ENCODE results near the gene DNAJA2.

The DNAJA2 gene

GRCh38 chr16:46924402-46924801, 49.1 kb downstream of the DNAJA2 start:
- no CpG with 5 or more reads among the region's 6 CpGs for WGBS, 2 donors (ENCODE audit: extremely low coverage in 2 of 2, insufficient read length in 2 of 2, insufficient replicate concordance in 1 of 2)

GRCh38 chr16:46923513-46924295, 49.8 kb downstream of the DNAJA2 start:
- Histone ChIP-seq H3K14ac (ENCODE audit: low read length) (no peak overlapping the region), H3K27me3 (ENCODE audit: control insufficient read depth in 3 of 3, insufficient read depth in 3 of 3, low read depth in 1 of 3, low read length in 3 of 3) (no peaks in the 10 kb centered on the region), H3K4me1 (ENCODE audit: control insufficient read depth in 2 of 2, insufficient read depth in 1 of 2, low read depth in 1 of 2, low read length in 2 of 2) (peaks cover 0 to 10% of the 10 kb centered on the region in 2 donors), H2BK15ac (ENCODE audit: low read length) (no peak overlapping the region), H3K36me3 (replicated peaks in 1 of 2; ENCODE audit: control insufficient read depth in 2 of 2, insufficient read depth in 2 of 2, low read length in 2 of 2) (peaks cover 57 to 92% of the 10 kb centered on the region in 2 donors), H2BK120ac (ENCODE audit: low read depth, low read length) (no peak overlapping the region), H3K4ac (ENCODE audit: low read length) (no peak overlapping the region), H2AK5ac (ENCODE audit: low read depth, low read length) (no peak overlapping the region), H3K79me1 (ENCODE audit: low read depth, low read length) (no peaks in the 10 kb centered on the region), H4K91ac (ENCODE audit: low read depth, low read length, poor library complexity) (no peak overlapping the region), H2BK12ac (ENCODE audit: low read length) (no peak overlapping the region), H3K18ac (ENCODE audit: low read length) (no peak overlapping the region), H4K8ac (ENCODE audit: low read depth, low read length) (no peak overlapping the region), H3K27ac (replicated peaks; ENCODE audit: low read length) (no peak overlapping the region), H2AFZ (ENCODE audit: low read length) (no peak overlapping the region), H3K9me3 (replicated peaks in 1 of 2; ENCODE audit: control insufficient read depth in 2 of 2, insufficient read depth in 1 of 2, low read depth in 1 of 2, low read length in 2 of 2) (no peaks in the 10 kb centered on the region), H2BK5ac (ENCODE audit: low read length) (no peak overlapping the region), H3K4me3 (ENCODE audit: low read length in 2 of 2) (no peak overlapping the region), H3K4me2 (ENCODE audit: insufficient read depth, low read length, poor library complexity, severe bottlenecking) (no peak overlapping the region), H3K9ac (ENCODE audit: low read depth, low read length, poor library complexity) (peak overlapping the region; percentile 80), H3K23ac (ENCODE audit: low read depth, low read length, poor library complexity) (no peak overlapping the region)
- WGBS, 2 donors (ENCODE audit: extremely low coverage in 2 of 2, insufficient read length in 2 of 2, insufficient replicate concordance in 1 of 2) = no CpG with 5 or more reads among the region's 19 CpGs
- DNase-seq (ENCODE audit: low spot score) = no peak

More at GRCh38 chr16:46924402-46924801, 49.1 kb downstream of the DNAJA2 start:
- no peak overlapping the region for H3K4me3 ChIP-seq (ENCODE audit: low read length in 2 of 2)
- H3K14ac ChIP-seq (ENCODE audit: low read length) = no peak overlapping the region
- no peak overlapping the region for H4K8ac ChIP-seq (ENCODE audit: low read depth, low read length)
- no peak overlapping the region for H2BK120ac ChIP-seq (ENCODE audit: low read depth, low read length)
- DNase-seq (ENCODE audit: low spot score) = no peak
- H3K79me1 ChIP-seq (ENCODE audit: low read depth, low read length) = no peaks in the 10 kb centered on the region
- H2BK15ac ChIP-seq (ENCODE audit: low read length) = no peak overlapping the region
- no peak overlapping the region for H3K4ac ChIP-seq (ENCODE audit: low read length)
- no peak overlapping the region for H2BK5ac ChIP-seq (ENCODE audit: low read length)
- H3K36me3 ChIP-seq (replicated peaks in 1 of 2; ENCODE audit: control insufficient read depth in 2 of 2, insufficient read depth in 2 of 2, low read length in 2 of 2) = peaks cover 60 to 92% of the 10 kb centered on the region in 2 donors
- no peak overlapping the region for H3K4me2 ChIP-seq (ENCODE audit: insufficient read depth, low read length, poor library complexity, severe bottlenecking)
- H3K23ac ChIP-seq (ENCODE audit: low read depth, low read length, poor library complexity) = no peak overlapping the region
- no peaks in the 10 kb centered on the region for H3K27me3 ChIP-seq (ENCODE audit: control insufficient read depth in 3 of 3, insufficient read depth in 3 of 3, low read depth in 1 of 3, low read length in 3 of 3)
- no peak overlapping the region for H2AK5ac ChIP-seq (ENCODE audit: low read depth, low read length)
- no peak overlapping the region for H3K9ac ChIP-seq (ENCODE audit: low read depth, low read length, poor library complexity)
- peak overlapping the region; percentile 77 for H4K91ac ChIP-seq (ENCODE audit: low read depth, low read length, poor library complexity)
- H3K4me1 ChIP-seq (ENCODE audit: control insufficient read depth in 2 of 2, insufficient read depth in 1 of 2, low read depth in 1 of 2, low read length in 2 of 2) = peaks cover 0 to 4% of the 10 kb centered on the region in 2 donors
- no peak overlapping the region for H2AFZ ChIP-seq (ENCODE audit: low read length)
- H3K27ac ChIP-seq (replicated peaks; ENCODE audit: low read length) = no peak overlapping the region
- no peak overlapping the region for H2BK12ac ChIP-seq (ENCODE audit: low read length)
- no peak overlapping the region for H3K18ac ChIP-seq (ENCODE audit: low read length)
- no peaks in the 10 kb centered on the region for H3K9me3 ChIP-seq (replicated peaks in 1 of 2; ENCODE audit: control insufficient read depth in 2 of 2, insufficient read depth in 1 of 2, low read depth in 1 of 2, low read length in 2 of 2)

GRCh38 chr16:46922239-46922638, 51.2 kb downstream of the DNAJA2 start:
- H3K36me3 ChIP-seq (replicated peaks in 1 of 2; ENCODE audit: control insufficient read depth in 2 of 2, insufficient read depth in 2 of 2, low read length in 2 of 2) = peaks cover 55 to 95% of the 10 kb centered on the region in 2 donors
- H4K91ac ChIP-seq (ENCODE audit: low read depth, low read length, poor library complexity) = no peak overlapping the region
- H3K27me3 ChIP-seq (ENCODE audit: control insufficient read depth in 3 of 3, insufficient read depth in 3 of 3, low read depth in 1 of 3, low read length in 3 of 3) = no peaks in the 10 kb centered on the region
- no peak overlapping the region for H3K14ac ChIP-seq (ENCODE audit: low read length)
- no peak for DNase-seq (ENCODE audit: low spot score)
- H2AK5ac ChIP-seq (ENCODE audit: low read depth, low read length) = no peak overlapping the region
- H4K8ac ChIP-seq (ENCODE audit: low read depth, low read length) = peak overlapping the region; percentile 87
- H3K4me1 ChIP-seq (ENCODE audit: control insufficient read depth in 2 of 2, insufficient read depth in 1 of 2, low read depth in 1 of 2, low read length in 2 of 2) = peaks cover 0 to 18% of the 10 kb centered on the region in 2 donors
- H2AFZ ChIP-seq (ENCODE audit: low read length) = no peak overlapping the region
- H3K27ac ChIP-seq (replicated peaks; ENCODE audit: low read length) = no peak overlapping the region
- H2BK12ac ChIP-seq (ENCODE audit: low read length) = no peak overlapping the region
- no peak overlapping the region for H2BK15ac ChIP-seq (ENCODE audit: low read length)
- H3K4me2 ChIP-seq (ENCODE audit: insufficient read depth, low read length, poor library complexity, severe bottlenecking) = no peak overlapping the region
- H3K9me3 ChIP-seq (replicated peaks in 1 of 2; ENCODE audit: control insufficient read depth in 2 of 2, insufficient read depth in 1 of 2, low read depth in 1 of 2, low read length in 2 of 2) = peaks cover 0 to 2% of the 10 kb centered on the region in 2 donors
- no peak overlapping the region for H3K4ac ChIP-seq (ENCODE audit: low read length)
- H3K4me3 ChIP-seq (ENCODE audit: low read length in 2 of 2) = no peak overlapping the region
- H3K18ac ChIP-seq (ENCODE audit: low read length) = no peak overlapping the region
- no CpG with 5 or more reads among the region's 10 CpGs for WGBS, 2 donors (ENCODE audit: extremely low coverage in 2 of 2, insufficient read length in 2 of 2, insufficient replicate concordance in 1 of 2)
- H2BK5ac ChIP-seq (ENCODE audit: low read length) = no peak overlapping the region
- no peak overlapping the region for H3K9ac ChIP-seq (ENCODE audit: low read depth, low read length, poor library complexity)
- H3K79me1 ChIP-seq (ENCODE audit: low read depth, low read length) = no peaks in the 10 kb centered on the region
- H2BK120ac ChIP-seq (ENCODE audit: low read depth, low read length) = no peak overlapping the region
- H3K23ac ChIP-seq (ENCODE audit: low read depth, low read length, poor library complexity) = peak overlapping the region; percentile 25

- Histone ChIP-seq H3K14ac (ENCODE audit: low read length) (no peak overlapping the region), H3K27me3 (ENCODE audit: control insufficient read depth in 3 of 3, insufficient read depth in 3 of 3, low read depth in 1 of 3, low read length in 3 of 3) (peaks cover 0 to under 1% (median 0%) of the 10 kb centered on the region in 3 experiments), H3K4ac (ENCODE audit: low read length) (no peak overlapping the region), H4K91ac (ENCODE audit: low read depth, low read length, poor library complexity) (no peak overlapping the region), H3K9me3 (replicated peaks in 1 of 2; ENCODE audit: control insufficient read depth in 2 of 2, insufficient read depth in 1 of 2, low read depth in 1 of 2, low read length in 2 of 2) (peaks cover 0 to 4% of the 10 kb centered on the region in 2 donors), H2AFZ (ENCODE audit: low read length) (no peak overlapping the region), H4K8ac (ENCODE audit: low read depth, low read length) (no peak overlapping the region), H3K23ac (ENCODE audit: low read depth, low read length, poor library complexity) (no peak overlapping the region), H2BK15ac (ENCODE audit: low read length) (no peak overlapping the region), H3K4me3 (ENCODE audit: low read length in 2 of 2) (no peak overlapping the region), H3K79me1 (ENCODE audit: low read depth, low read length) (peaks cover under 1% of the 10 kb centered on the region), H2AK5ac (ENCODE audit: low read depth, low read length) (no peak overlapping the region), H3K9ac (ENCODE audit: low read depth, low read length, poor library complexity) (no peak overlapping the region), H3K4me1 (ENCODE audit: control insufficient read depth in 2 of 2, insufficient read depth in 1 of 2, low read depth in 1 of 2, low read length in 2 of 2) (peaks cover 0 to 18% of the 10 kb centered on the region in 2 donors), H2BK12ac (ENCODE audit: low read length) (no peak overlapping the region), H3K4me2 (ENCODE audit: insufficient read depth, low read length, poor library complexity, severe bottlenecking) (no peak overlapping the region), H2BK5ac (ENCODE audit: low read length) (no peak overlapping the region), H3K27ac (replicated peaks; ENCODE audit: low read length) (no peak overlapping the region), H3K18ac (ENCODE audit: low read length) (no peak overlapping the region), H3K36me3 (replicated peaks in 1 of 2; ENCODE audit: control insufficient read depth in 2 of 2, insufficient read depth in 2 of 2, low read length in 2 of 2) (peaks cover 51 to 95% of the 10 kb centered on the region in 2 donors), H2BK120ac (ENCODE audit: low read depth, low read length) (no peak overlapping the region)
- DNase-seq (ENCODE audit: low spot score) = no peak
- WGBS, 2 donors (ENCODE audit: extremely low coverage in 2 of 2, insufficient read length in 2 of 2, insufficient replicate concordance in 1 of 2) = no CpG with 5 or more reads among the region's 9 CpGs
Measured at GRCh38 chr16:46920402-46921068, 52.9 kb downstream of the DNAJA2 start.
